DND-41 (cell line): ENCODE measurements around the gene TCF4.

ENCODE experiments used
- EZH2 ChIP-seq: IDR thresholded peaks from 3 replicates; pipeline ENCODE4 v1.6.1; 2012; ENCODE audit warnings: borderline replicate concordance, low read depth, mild to moderate bottlenecking, moderate library complexity, low read length, inconsistent platforms; ENCODE audit not compliant: severe bottlenecking
- TF ChIP-seq, protein P1 (sequence below): IDR thresholded peaks from 2 replicates; pipeline ENCODE4 v1.5.1; 2012; ENCODE audit warnings: borderline replicate concordance, low read length, moderate library complexity, mild to moderate bottlenecking; ENCODE audit not compliant: poor library complexity, severe bottlenecking; ENCODE audit errors: extremely low read depth

DNA sequence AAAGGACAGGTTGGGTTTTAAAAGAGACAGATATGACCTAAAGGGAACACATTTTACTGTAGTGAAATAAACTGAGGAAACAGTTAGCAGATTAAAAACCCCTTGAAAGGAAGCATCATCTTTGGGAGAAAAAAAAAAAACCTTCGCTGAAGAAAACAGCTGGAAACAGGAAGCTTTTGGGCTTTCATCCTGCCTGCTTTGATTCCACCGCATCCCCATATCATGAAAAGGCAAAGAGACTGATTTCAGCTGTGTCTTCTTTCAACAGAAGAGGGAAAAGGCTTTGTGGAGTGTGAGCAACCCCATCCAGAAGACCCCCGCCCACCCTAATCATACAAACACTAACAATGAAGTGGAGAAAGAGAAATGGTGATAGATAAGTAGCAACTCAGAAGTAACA lies 86.4 kb downstream of the TCF4 start:
- TF ChIP-seq, protein P1, sequence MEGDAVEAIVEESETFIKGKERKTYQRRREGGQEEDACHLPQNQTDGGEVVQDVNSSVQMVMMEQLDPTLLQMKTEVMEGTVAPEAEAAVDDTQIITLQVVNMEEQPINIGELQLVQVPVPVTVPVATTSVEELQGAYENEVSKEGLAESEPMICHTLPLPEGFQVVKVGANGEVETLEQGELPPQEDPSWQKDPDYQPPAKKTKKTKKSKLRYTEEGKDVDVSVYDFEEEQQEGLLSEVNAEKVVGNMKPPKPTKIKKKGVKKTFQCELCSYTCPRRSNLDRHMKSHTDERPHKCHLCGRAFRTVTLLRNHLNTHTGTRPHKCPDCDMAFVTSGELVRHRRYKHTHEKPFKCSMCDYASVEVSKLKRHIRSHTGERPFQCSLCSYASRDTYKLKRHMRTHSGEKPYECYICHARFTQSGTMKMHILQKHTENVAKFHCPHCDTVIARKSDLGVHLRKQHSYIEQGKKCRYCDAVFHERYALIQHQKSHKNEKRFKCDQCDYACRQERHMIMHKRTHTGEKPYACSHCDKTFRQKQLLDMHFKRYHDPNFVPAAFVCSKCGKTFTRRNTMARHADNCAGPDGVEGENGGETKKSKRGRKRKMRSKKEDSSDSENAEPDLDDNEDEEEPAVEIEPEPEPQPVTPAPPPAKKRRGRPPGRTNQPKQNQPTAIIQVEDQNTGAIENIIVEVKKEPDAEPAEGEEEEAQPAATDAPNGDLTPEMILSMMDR, result no peak
- TF ChIP-seq EZH2, result no peak
